Pancreas (tissue), 10 donors: ENCODE results near the gene HIRA. TPM values are rescaled to one million over a fixed set of nuclear protein-coding genes. Genes with fewer than 3 reads are reported as not detected.

Experiments used
- ATAC-seq, 4 donors: fragments of 200-7000 bp; cut with Tn5 transposase; one replicate each; pipeline versions ENCODE4 v1.8.0 to v1.9.1; 2020; ENCODE audit warnings: mild to moderate bottlenecking in 4 of 4, moderate library complexity in 4 of 4
- DNase-seq, 6 donors: peaks; one replicate each; pipeline ENCODE4 v3.0.0-alpha.2; 2020
- FAIRE-seq: peaks from 2 replicates; lab custom pipeline; 2012; peaks lifted over from hg19 to GRCh38; lab: Jason Lieb, UNC
- H3K27ac ChIP-seq, 4 donors: fragments of 200-600 bp; sonication (generic); 1 replicate in 3 of 4; 2 replicates in 1 of 4; pipeline versions ENCODE4 v1.5.0 to v1.8.0; 2020
- H3K27me3 ChIP-seq, 4 donors: fragments of 200-600 bp; one replicate each; pipeline ENCODE4 v1.8.0; 2021
- H3K36me3 ChIP-seq, 3 donors: fragments of 200-600 bp; sonication (generic) in 1 of 3; one replicate each; pipeline versions ENCODE4 v1.5.0 to v1.8.0; 2020 to 2021
- H3K4me1 ChIP-seq, 3 donors: fragments of 200-600 bp; one replicate each; pipeline ENCODE4 v1.8.0; 2021
- H3K4me3 ChIP-seq, 4 donors: fragments of 200-600 bp; sonication (generic) in 2 of 4; one replicate each; pipeline versions ENCODE4 v1.5.0 to v1.8.0; 2020 to 2021
- H3K9me3 ChIP-seq, 4 donors: fragments of 200-600 bp; one replicate each; pipeline ENCODE4 v1.8.0; 2021
- CTCF ChIP-seq, 4 donors: fragments of 200-600 bp; sonication (generic) in 3 of 4; IDR thresholded peaks; one replicate each; pipeline versions ENCODE4 v1.5.0 to v1.8.0; 2021; ENCODE audit warnings: antibody characterized with exemption in 4 of 4
- WGBS, 2 donors: extraction: QIAGEN DNeasy Blood & Tissue Kit; methylation state at CpG; one replicate each; pipeline ENCODE4 v1.1.7; 2013; 5-methylcytosine and 5-hydroxymethylcytosine counted together
- intact Hi-C, 3 donors: fragments of 100-400 bp; cut with DNase I; formaldehyde crosslinking; loops; one replicate each; pipeline versions ENCODE4 v1.11.1 to v1.14.2; 2022
- polyA plus RNA-seq, 2 donors: library from polyadenylated mRNA; stranded (reverse); fragments of 200-250 nt; gene quantifications; one replicate each; pipeline ENCODE4 v1.2.3, GENCODE V29; 2013
- total RNA-seq, 6 donors: library from RNA; stranded (reverse); fragmentation: NEBNext Ultra II Directional in 4 of 6; extraction: Animal tissue kit (Norgen Biotek cat#: 25700) in 4 of 6; gene quantifications; one replicate each; pipeline versions ENCODE4 v1.2.1 to v1.2.4, GENCODE V29; 2021 to 2023
- donor health status: healthy with polysubstance abuse.
- donor health status: DM: no; HTN: no; CAD: no; lungs with moderate emphysema.
- donor health status: DM: no; HTN: no; CAD: no.
- donor health status: control.
- donor health status: control.
- donor health status: Bipolar disorder and iron deficiency.
- donor health status: DM: yes; HTN: yes; CAD: no.
- donor health status: DM: no; HTN: no; CAD: no.
- donor health status: DM: no; HTN: no; CAD: no.
- donor health status: DM: yes; HTN: yes; CAD: no.

HIRA gene
- total and polyA plus RNA-seq, 8 donors, result 6.1 to 14.6 (median 9.5) TPM

GRCh38 chr22:19349778-19350475 is 81.6 kb downstream of the HIRA start:
- no peaks in the 10 kb centered on the region for H3K9me3 ChIP-seq
- peaks cover 0 to 44% (median 10%) of the 10 kb centered on the region in 3 donors for H3K36me3 ChIP-seq
- ATAC-seq (no peak), FAIRE-seq (no peak), DNase-seq (no peak)
- no peak overlapping the region for H3K4me3 ChIP-seq
- TF ChIP-seq CTCF (IDR thresholded peaks at IDR 0.05), result no peak
- no peaks in the 10 kb centered on the region for H3K27me3 ChIP-seq
- H3K4me1 ChIP-seq, result no peaks in the 10 kb centered on the region
- intact Hi-C loops, result loop anchor here in 1 of 3 donors (10.0 kb wide), 1 partner anchor 125 kb away; no protein-coding TSS in a partner anchor
- WGBS, 2 donors, result 93 to 99% methylated on average over 5 of the region's 5 CpGs
- no peak overlapping the region for H3K27ac ChIP-seq

GRCh38 chr22:19346677-19347265 is 84.8 kb downstream of the HIRA start:
- no peak for DNase-seq
- intact Hi-C loops, result no loop called here
- H3K9me3 ChIP-seq, result no peaks in the 10 kb centered on the region
- ATAC-seq, result no peak
- peaks cover 0 to 21% (median 0%) of the 10 kb centered on the region in 3 donors for H3K36me3 ChIP-seq
- TF ChIP-seq CTCF (IDR thresholded peaks at IDR 0.05), result no peak
- H3K27ac ChIP-seq, result no peak overlapping the region
- H3K4me3 ChIP-seq, result no peak overlapping the region
- 97 to 99% methylated on average over 6 of the region's 6 CpGs for WGBS, 2 donors
- H3K27me3 ChIP-seq, result no peaks in the 10 kb centered on the region
- no peak for FAIRE-seq
- H3K4me1 ChIP-seq, result no peaks in the 10 kb centered on the region

- H3K27me3 ChIP-seq, result no peaks in the 10 kb centered on the region
- FAIRE-seq, result no peak
- H3K4me1 ChIP-seq, result no peaks in the 10 kb centered on the region
- TF ChIP-seq CTCF (IDR thresholded peaks at IDR 0.05), result no peak
- 85 to 95% methylated on average over 1 of the region's 1 CpG for WGBS, 2 donors
- no peaks in the 10 kb centered on the region for H3K9me3 ChIP-seq
- intact Hi-C loops, result no loop called here
- DNase-seq, result no peak
- peaks cover 0 to 11% (median 0%) of the 10 kb centered on the region in 3 donors for H3K36me3 ChIP-seq
- no peak overlapping the region for H3K27ac ChIP-seq
- no peak for ATAC-seq
- no peak overlapping the region for H3K4me3 ChIP-seq
Observed at GRCh38 chr22:19344420-19344819, 87.1 kb downstream of the HIRA start.

- FAIRE-seq (no peak), DNase-seq (no peak), ATAC-seq (no peak)
- TF ChIP-seq CTCF (IDR thresholded peaks at IDR 0.05), result no peak
- H3K27ac ChIP-seq, result no peak overlapping the region
- no peaks in the 10 kb centered on the region for H3K9me3 ChIP-seq
- H3K27me3 ChIP-seq, result no peaks in the 10 kb centered on the region
- H3K4me1 ChIP-seq, result no peaks in the 10 kb centered on the region
- H3K4me3 ChIP-seq, result no peak overlapping the region
- H3K36me3 ChIP-seq, result peaks cover 0 to 7% (median 0%) of the 10 kb centered on the region in 3 donors
- WGBS, 2 donors, result 96 to 99% methylated on average over 5 of the region's 5 CpGs
- intact Hi-C loops, result no loop called here
Observed at GRCh38 chr22:19343470-19343869, 88.1 kb downstream of the HIRA start.

- no peak for DNase-seq
- no peaks in the 10 kb centered on the region for H3K4me1 ChIP-seq
- no peak for FAIRE-seq
- H3K9me3 ChIP-seq, result no peaks in the 10 kb centered on the region
- intact Hi-C loops, result no loop called here
- WGBS, 2 donors, result 60 to 96% methylated on average over 3 of the region's 3 CpGs
- no peak for ATAC-seq
- peaks cover 0 to 14% (median under 1%) of the 10 kb centered on the region in 3 donors for H3K36me3 ChIP-seq
- H3K27ac ChIP-seq, result no peak overlapping the region
- no peaks in the 10 kb centered on the region for H3K27me3 ChIP-seq
- no peak for TF ChIP-seq CTCF (IDR thresholded peaks at IDR 0.05)
- no peak overlapping the region for H3K4me3 ChIP-seq
Observed at GRCh38 chr22:19341500-19341899, 90.0 kb downstream of the HIRA start.
